ENCODE data around the gene PIP4K2C. TPM values are rescaled to one million over a fixed set of nuclear protein-coding genes. Genes with fewer than 3 reads are reported as not detected.

PIP4K2C gene
- total RNA-seq, 1 donor from 2014 or later: 46.6 TPM

GRCh38 chr12:57619434-57620244 lies 28.6 kb downstream of the PIP4K2C start:
- TF ChIP-seq CTCF (conservative IDR thresholded peaks at IDR 0.05; ENCODE audit: low read depth, low read length): no peak
- H3K4me3 ChIP-seq (ENCODE audit: low read depth, low read length): no peak overlapping the region
- DNase-seq (ENCODE audit: low read depth): no peak

GRCh38 chr12:57620245-57620935 lies 29.4 kb downstream of the PIP4K2C start:
- no peak for TF ChIP-seq CTCF (conservative IDR thresholded peaks at IDR 0.05; ENCODE audit: low read depth, low read length)
- DNase-seq (ENCODE audit: low read depth): no peak
- no peak overlapping the region for H3K4me3 ChIP-seq (ENCODE audit: low read depth, low read length)

DNA sequence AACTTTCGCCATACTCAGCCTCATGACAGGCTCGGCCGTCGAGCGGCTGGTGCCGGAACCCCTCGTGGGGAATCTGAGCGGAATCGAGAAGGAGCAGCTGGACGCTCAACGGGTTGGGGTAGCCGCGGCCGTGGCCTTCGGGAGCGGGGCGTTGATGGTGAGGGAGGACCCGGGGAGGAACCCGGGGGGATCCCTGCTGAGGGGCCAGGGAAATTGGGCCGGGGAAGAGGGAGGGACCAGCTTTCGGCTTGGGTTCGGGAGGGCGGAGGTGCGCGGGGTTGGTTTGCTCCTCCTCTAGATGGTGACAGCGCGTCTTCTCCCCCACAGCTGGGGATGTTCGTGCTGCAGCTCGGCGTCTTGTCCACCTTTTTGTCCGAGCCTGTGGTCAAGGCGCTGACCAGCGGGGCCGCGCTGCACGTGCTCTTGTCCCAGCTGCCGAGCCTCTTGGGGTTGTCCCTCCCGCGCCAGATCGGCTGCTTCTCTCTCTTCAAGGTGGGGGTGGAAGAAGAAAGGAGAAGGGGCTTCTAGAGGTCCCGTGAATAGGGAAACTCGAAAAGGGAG lies 30.0 kb downstream of the PIP4K2C start:
- no peak for TF ChIP-seq CTCF (conservative IDR thresholded peaks at IDR 0.05; ENCODE audit: low read depth, low read length)
- DNase-seq (ENCODE audit: low read depth): no peak
- H3K4me3 ChIP-seq (ENCODE audit: low read depth, low read length): peak overlapping the region; percentile 41

GRCh38 chr12:57621497-57622292 lies 30.7 kb downstream of the PIP4K2C start:
- DNase-seq (ENCODE audit: low read depth): no peak
- TF ChIP-seq CTCF (conservative IDR thresholded peaks at IDR 0.05; ENCODE audit: low read depth, low read length): peak; percentile 89
- peak overlapping the region; percentile 41 for H3K4me3 ChIP-seq (ENCODE audit: low read depth, low read length)

GRCh38 chr12:57622293-57623245 lies 31.6 kb downstream of the PIP4K2C start:
- no peak overlapping the region for H3K4me3 ChIP-seq (ENCODE audit: low read depth, low read length)
- no peak for TF ChIP-seq CTCF (conservative IDR thresholded peaks at IDR 0.05; ENCODE audit: low read depth, low read length)
- DNase-seq (ENCODE audit: low read depth): no peak

- H3K4me3 ChIP-seq (ENCODE audit: low read depth, low read length): no peak overlapping the region
- no peak for DNase-seq (ENCODE audit: low read depth)
- TF ChIP-seq CTCF (conservative IDR thresholded peaks at IDR 0.05; ENCODE audit: low read depth, low read length): no peak
Observed at GRCh38 chr12:57623385-57623784, 32.4 kb downstream of the PIP4K2C start.

All from epithelial cell of proximal tubule (primary cell).